Lung (tissue), 12 donors: ENCODE results near the gene CTCFL. TPM values are rescaled to one million over a fixed set of nuclear protein-coding genes. Genes with fewer than 3 reads are reported as not detected.
"Not testable (repeated sequence)": the region's sequence is repeated elsewhere in the genome, so short reads cannot be mapped to it uniquely, and the experiment has no call there.

ENCODE experiments used
- ATAC-seq: fragments of 200-7000 bp; cut with Tn5 transposase; one replicate; pipeline ENCODE4 v1.9.1; 2020; ENCODE audit warnings: moderate number of reproducible peaks; ENCODE audit not compliant: insufficient read depth, low FRiP score
- DNase-seq, 3 donors: peaks; one replicate each; pipeline ENCODE4 v3.0.0-alpha.2; 2013 to 2017
- H3K27ac ChIP-seq, 2 donors: one replicate each; pipeline ENCODE4 v1.5.1; 2013; ENCODE audit warnings: mild to moderate bottlenecking in 2 of 2, moderate library complexity in 2 of 2, control low read depth in 1 of 2, inconsistent platforms in 1 of 2, low read depth in 1 of 2, low read length in 1 of 2
- H3K27me3 ChIP-seq, 3 donors: one replicate each; pipeline ENCODE4 v1.5.1; 2013; ENCODE audit warnings: low read length in 2 of 3; ENCODE audit not compliant: control insufficient read depth in 3 of 3, insufficient read depth in 3 of 3
- H3K36me3 ChIP-seq, 4 donors: one replicate each; pipeline ENCODE4 v1.5.1; 2013; ENCODE audit warnings: low read length in 4 of 4, mild to moderate bottlenecking in 1 of 4, moderate library complexity in 1 of 4; ENCODE audit not compliant: control insufficient read depth in 4 of 4, insufficient read depth in 4 of 4
- H3K4me1 ChIP-seq, 5 donors: one replicate each; pipeline ENCODE4 v1.5.1; 2013; ENCODE audit warnings: low read length in 5 of 5, mild to moderate bottlenecking in 2 of 5, moderate library complexity in 1 of 5; ENCODE audit not compliant: control insufficient read depth in 5 of 5, insufficient read depth in 5 of 5
- H3K4me3 ChIP-seq: one replicate; pipeline ENCODE4 v1.5.1; 2013; ENCODE audit warnings: mild to moderate bottlenecking, control low read depth, moderate library complexity
- H3K9ac ChIP-seq, 2 donors: one replicate each; pipeline ENCODE4 v1.5.1; 2013; ENCODE audit warnings: low read length in 2 of 2, control low read depth in 1 of 2; ENCODE audit not compliant: insufficient read depth in 1 of 2
- H3K9me3 ChIP-seq, 4 donors: one replicate each; pipeline ENCODE4 v1.5.1; 2013; ENCODE audit warnings: low read length in 3 of 4, mild to moderate bottlenecking in 1 of 4, moderate library complexity in 1 of 4; ENCODE audit not compliant: control insufficient read depth in 4 of 4, insufficient read depth in 3 of 4
- CTCF ChIP-seq: IDR thresholded peaks from 2 replicates; pipeline ENCODE4 v1.5.1; 2012; ENCODE audit warnings: mild to moderate bottlenecking; ENCODE audit errors: control extremely low read depth, extremely low read depth
- WGBS, 2 donors: extraction: QIAGEN DNeasy Blood & Tissue Kit; methylation state at CpG; one replicate each; pipeline ENCODE4 v1.1.7; 2013; 5-methylcytosine and 5-hydroxymethylcytosine counted together
- polyA plus RNA-seq, 2 donors: library from polyadenylated mRNA; stranded (reverse); fragments of 200-250 nt; gene quantifications; one replicate each; pipeline ENCODE4 v1.2.1, GENCODE V29; 2013
- total RNA-seq, 2 donors: library from RNA; depleted of rRNA in 1 of 2; stranded (reverse); fragments of >200 nt in 1 of 2; gene quantifications; one replicate each; pipeline ENCODE4 v1.2.1, GENCODE V29; 2014 to 2021
- donor health status: control.
- donor health status: control.
- donor health status: Bipolar disorder and iron deficiency.
- donor health status: healthy.
- donor health status: DM: yes; HTN: yes; CAD: no.

The CTCFL gene
- total and polyA plus RNA-seq, 4 donors = 0.02 TPM; not detected in 3

GRCh38 chr20:57495978-57496377 lies 29.0 kb downstream of the CTCFL start:
- no peak for TF ChIP-seq CTCF
- Histone ChIP-seq H3K36me3 (no peaks in the 10 kb centered on the region), H3K9ac (no peak overlapping the region), H3K9me3 (no peaks in the 10 kb centered on the region), H3K27ac (no peak overlapping the region), H3K4me3 (no peak overlapping the region), H3K27me3 (peaks cover 0 to 5% (median 3%) of the 10 kb centered on the region in 3 donors), H3K4me1 (peaks cover 0 to 3% (median 0%) of the 10 kb centered on the region in 5 donors)
- DNase-seq (no peak), ATAC-seq (no peak)
- WGBS, 2 donors = 76 to 87% methylated on average over 11 of the region's 11 CpGs

GRCh38 chr20:57493091-57493615 lies 31.8 kb downstream of the CTCFL start:
- Histone ChIP-seq H3K9ac (no peak overlapping the region), H3K9me3 (no peaks in the 10 kb centered on the region), H3K27ac (no peak overlapping the region), H3K36me3 (no peaks in the 10 kb centered on the region), H3K4me3 (no peak overlapping the region), H3K27me3 (peaks cover 0 to 5% (median 3%) of the 10 kb centered on the region in 3 donors), H3K4me1 (no peaks in the 10 kb centered on the region)
- DNase-seq (no peak), ATAC-seq (no peak)
- 85 to 89% methylated on average over 10 of the region's 10 CpGs for WGBS, 2 donors
- TF ChIP-seq CTCF = no peak

GRCh38 chr20:57491373-57491772 lies 33.6 kb downstream of the CTCFL start:
- no peak overlapping the region for H3K27ac ChIP-seq
- no peak overlapping the region for H3K9ac ChIP-seq
- DNase-seq (no peak), ATAC-seq (no peak)
- WGBS, 2 donors = 72 to 81% methylated on average over 6 of the region's 6 CpGs
- H3K4me3 ChIP-seq = no peak overlapping the region
- TF ChIP-seq CTCF = no peak
- no peaks in the 10 kb centered on the region for H3K9me3 ChIP-seq
- peaks cover 0 to 1% (median under 1%) of the 10 kb centered on the region in 3 donors for H3K27me3 ChIP-seq
- no peaks in the 10 kb centered on the region for H3K36me3 ChIP-seq
- no peaks in the 10 kb centered on the region for H3K4me1 ChIP-seq

- H3K9me3 ChIP-seq, H3K27me3 ChIP-seq, H3K27ac ChIP-seq, H3K9ac ChIP-seq, DNase-seq, H3K4me1 ChIP-seq, H3K36me3 ChIP-seq, ATAC-seq, H3K4me3 ChIP-seq: not testable (repeated sequence)
- WGBS, 2 donors = 95 to 96% methylated on average over 5 of the region's 5 CpGs
These were observed 36.7 kb downstream of the CTCFL start for GRCh38 chr20:57488277-57488676.
